Psoas muscle (tissue), 8 donors: Measurements from ENCODE around the gene ZNF783. TPM values are rescaled to one million over a fixed set of nuclear protein-coding genes. Genes with fewer than 3 reads are reported as not detected.

Experiments used
- ATAC-seq, 4 donors: fragments of 200-7000 bp; cut with Tn5 transposase; one replicate each; pipeline ENCODE4 v1.9.1; 2020; ENCODE audit warnings: moderate library complexity in 3 of 4, mild to moderate bottlenecking in 2 of 4
- DNase-seq, 2 donors: peaks; one replicate each; pipeline ENCODE4 v3.0.0-alpha.2; 2020
- H3K27ac ChIP-seq: fragments of 200-600 bp; one replicate; pipeline ENCODE4 v1.8.0; 2022
- H3K27me3 ChIP-seq, 3 donors: fragments of 200-600 bp in 1 of 3; one replicate each; pipeline versions ENCODE4 v1.6.1 to v1.8.0; 2013 to 2022; ENCODE audit warnings: low read length in 2 of 3, mild to moderate bottlenecking in 2 of 3, moderate library complexity in 1 of 3; ENCODE audit not compliant: insufficient read depth in 3 of 3
- H3K36me3 ChIP-seq, 2 donors: fragments of 200-600 bp in 1 of 2; one replicate each; pipeline versions ENCODE4 v1.6.1 to v1.8.0; 2013 to 2022; ENCODE audit warnings: low read depth in 1 of 2, mild to moderate bottlenecking in 1 of 2, moderate library complexity in 1 of 2; ENCODE audit not compliant: insufficient read depth in 1 of 2
- H3K4me1 ChIP-seq: fragments of 200-600 bp; one replicate; pipeline ENCODE4 v1.8.0; 2022
- H3K4me3 ChIP-seq: fragments of 200-600 bp; one replicate; pipeline ENCODE4 v1.8.0; 2022; ENCODE audit warnings: mild to moderate bottlenecking
- H3K9me3 ChIP-seq: fragments of 200-600 bp; one replicate; pipeline ENCODE4 v1.8.0; 2022
- WGBS, 3 donors: extraction: QIAGEN DNeasy Blood & Tissue Kit; methylation state at CpG; one replicate each; pipeline versions ENCODE4 v1.1.6 to v1.1.7; 2013; 5-methylcytosine and 5-hydroxymethylcytosine counted together
- intact Hi-C, 2 donors: fragments of 100-400 bp; cut with DNase I; formaldehyde crosslinking; loops; one replicate each; pipeline versions ENCODE4 v1.11.0 to v1.14.2; 2022
- polyA plus RNA-seq, 3 donors: library from polyadenylated mRNA; stranded (reverse); fragments of 200-250 nt; gene quantifications; one replicate each; pipeline ENCODE4 v1.2.3, GENCODE V29; 2013
- total RNA-seq, 4 donors: library from RNA; stranded (reverse); fragmentation: NEBNext Ultra II Directional in 2 of 4; extraction: Animal tissue kit (Norgen Biotek cat#: 25700) in 2 of 4; gene quantifications; one replicate each; pipeline versions ENCODE4 v1.2.1 to v1.2.4, GENCODE V29; 2021 to 2023
- TF ChIP-seq, protein P1 (sequence below): fragments of 200-600 bp; IDR thresholded peaks from one replicate; pipeline ENCODE4 v1.8.0; 2022; ENCODE audit warnings: antibody characterized with exemption
- donor health status: healthy with polysubstance abuse.
- donor health status: DM: no; HTN: no; CAD: no; lungs with moderate emphysema.
- donor health status: Bipolar disorder and iron deficiency.
- donor health status: healthy.
- donor health status: DM: yes; HTN: yes; CAD: no.
- donor health status: DM: no; HTN: no; CAD: no.
- donor health status: DM: no; HTN: no; CAD: no.
- donor health status: DM: yes; HTN: yes; CAD: no.

The ZNF783 gene
- total and polyA plus RNA-seq, 7 donors = 4.2 to 11.1 (median 6.3) TPM

DNA sequence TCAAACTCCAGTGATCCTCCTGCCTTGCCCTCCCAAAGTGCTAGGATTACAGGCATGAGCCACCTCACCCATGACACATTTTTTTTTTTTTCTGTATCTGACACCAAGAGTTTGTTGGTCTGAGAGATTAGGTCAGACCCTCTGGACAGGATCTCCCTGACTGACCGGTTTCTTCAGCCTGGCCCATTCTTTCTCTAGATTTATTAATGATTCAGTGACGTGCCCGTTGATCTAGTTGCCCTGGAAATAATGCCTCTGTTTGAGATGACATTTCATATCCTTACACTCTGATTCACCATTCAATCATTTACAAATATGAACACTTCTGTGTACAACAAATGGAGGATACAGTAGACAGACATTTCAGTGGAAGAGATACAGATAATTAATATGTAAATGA is 23.9 kb upstream of the ZNF783 start:
- 77 to 82% (median 78%) methylated on average over 3 of the region's 3 CpGs for WGBS, 3 donors
- DNase-seq = no peak
- H3K27ac ChIP-seq = no peak overlapping the region
- peaks cover 0 to 2% (median 0%) of the 10 kb centered on the region in 3 donors for H3K27me3 ChIP-seq
- ATAC-seq = no peak
- no peak overlapping the region for H3K4me3 ChIP-seq
- TF ChIP-seq, protein P1, sequence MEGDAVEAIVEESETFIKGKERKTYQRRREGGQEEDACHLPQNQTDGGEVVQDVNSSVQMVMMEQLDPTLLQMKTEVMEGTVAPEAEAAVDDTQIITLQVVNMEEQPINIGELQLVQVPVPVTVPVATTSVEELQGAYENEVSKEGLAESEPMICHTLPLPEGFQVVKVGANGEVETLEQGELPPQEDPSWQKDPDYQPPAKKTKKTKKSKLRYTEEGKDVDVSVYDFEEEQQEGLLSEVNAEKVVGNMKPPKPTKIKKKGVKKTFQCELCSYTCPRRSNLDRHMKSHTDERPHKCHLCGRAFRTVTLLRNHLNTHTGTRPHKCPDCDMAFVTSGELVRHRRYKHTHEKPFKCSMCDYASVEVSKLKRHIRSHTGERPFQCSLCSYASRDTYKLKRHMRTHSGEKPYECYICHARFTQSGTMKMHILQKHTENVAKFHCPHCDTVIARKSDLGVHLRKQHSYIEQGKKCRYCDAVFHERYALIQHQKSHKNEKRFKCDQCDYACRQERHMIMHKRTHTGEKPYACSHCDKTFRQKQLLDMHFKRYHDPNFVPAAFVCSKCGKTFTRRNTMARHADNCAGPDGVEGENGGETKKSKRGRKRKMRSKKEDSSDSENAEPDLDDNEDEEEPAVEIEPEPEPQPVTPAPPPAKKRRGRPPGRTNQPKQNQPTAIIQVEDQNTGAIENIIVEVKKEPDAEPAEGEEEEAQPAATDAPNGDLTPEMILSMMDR = no peak
- intact Hi-C loops = loop anchor here (5.0 to 10.0 kb wide), 2 partner anchors 41 to 83 kb away; partner anchors contain the start of gene ZNF282 (in 2 of the 2)
- no peaks in the 10 kb centered on the region for H3K36me3 ChIP-seq
- H3K4me1 ChIP-seq = peaks cover 12% of the 10 kb centered on the region
- peaks cover 3% of the 10 kb centered on the region for H3K9me3 ChIP-seq

DNA sequence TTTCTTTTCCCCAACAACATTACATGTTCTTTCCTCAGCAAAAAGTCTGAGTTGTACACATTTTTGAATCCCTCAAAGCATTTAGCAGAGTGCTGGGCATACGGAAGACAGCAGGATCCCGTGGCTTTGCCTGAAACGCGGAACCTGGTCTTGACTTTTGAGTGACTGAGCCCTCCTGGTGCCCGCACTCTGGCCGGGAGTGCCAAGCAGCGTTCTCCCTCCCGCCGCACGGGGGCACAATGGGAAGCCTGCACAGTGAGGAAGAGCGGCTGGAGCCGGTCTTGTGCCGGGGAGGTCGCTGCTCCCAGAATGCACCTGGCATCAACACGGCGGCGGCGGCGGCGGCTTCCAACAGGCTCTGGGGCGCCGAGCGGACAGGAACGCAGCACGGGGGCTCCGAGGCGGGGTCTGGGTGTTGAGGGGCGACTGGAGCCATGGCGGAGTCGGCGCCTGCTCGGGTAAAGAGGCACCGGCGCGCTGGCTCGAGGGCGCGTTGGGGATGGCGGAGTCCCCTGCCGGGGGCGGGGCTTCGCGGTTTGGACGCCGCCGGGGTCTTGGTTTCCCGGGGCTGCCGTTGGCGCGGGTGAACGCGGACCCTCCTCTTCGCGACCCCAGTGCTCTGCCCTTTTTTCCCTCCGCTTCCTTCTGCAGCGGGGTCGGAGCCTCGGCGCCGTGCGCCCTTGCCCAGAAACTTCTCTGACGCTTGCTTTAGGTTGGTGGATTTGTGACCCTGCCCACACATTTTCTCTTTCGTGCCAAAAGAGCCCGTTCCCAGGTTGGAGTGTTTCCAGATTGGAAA is 22.5 kb upstream of the ZNF783 start, which contains the start of gene ZNF212:
Gene ZNF212, plus strand, starts transcription at position 307 of the 799 bp plus-strand sequence. Its CDS starts 128 bp downstream, at position 435.
- WGBS, 3 donors = 1% methylated on average over 55 to 64 of the region's 64 CpGs
- DNase-seq (peak; percentile 92 to 95), ATAC-seq (peak; percentile 100)
- peak within 1 kb of the TSS; percentile 94 for H3K4me3 ChIP-seq
- peaks cover 0 to 2% (median 0%) of the 10 kb centered on the region in 3 donors for H3K27me3 ChIP-seq
- peak within 1 kb of the TSS; percentile 83 for H3K27ac ChIP-seq
- TF ChIP-seq, protein P1 = peak; percentile 74
- H3K4me1 ChIP-seq = peaks cover 15% of the 10 kb centered on the region
- no peaks in the 10 kb centered on the region for H3K36me3 ChIP-seq
- intact Hi-C loops = loop anchor here (5.0 to 10.0 kb wide), 2 partner anchors 42 to 85 kb away; partner anchors contain the start of gene ZNF282 (in 2 of the 2)
- H3K9me3 ChIP-seq = peaks cover 5% of the 10 kb centered on the region

DNA sequence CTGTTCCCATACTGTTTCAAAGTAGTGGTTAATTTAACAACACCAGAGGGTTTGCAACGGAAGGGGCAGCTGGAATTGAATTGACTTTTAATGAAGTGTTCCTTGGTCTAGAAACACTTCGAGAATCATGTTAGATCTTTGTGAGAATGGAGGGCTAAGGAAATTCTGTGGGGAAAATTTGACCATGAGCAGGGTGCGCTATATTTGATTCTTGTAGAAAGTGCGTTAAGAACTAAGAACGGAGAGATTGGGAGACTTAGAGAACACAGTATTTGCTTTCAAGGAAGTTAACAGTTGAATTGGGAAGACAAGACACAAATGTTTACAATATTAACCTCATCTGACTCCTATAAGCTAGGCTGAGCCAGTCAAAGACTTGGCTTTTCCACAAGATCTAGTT is 21.4 kb upstream of the ZNF783 start:
- H3K4me3 ChIP-seq = peak overlapping the region; percentile 94
- peaks cover 15% of the 10 kb centered on the region for H3K4me1 ChIP-seq
- DNase-seq (no peak), ATAC-seq (no peak)
- H3K36me3 ChIP-seq = no peaks in the 10 kb centered on the region
- peaks cover 0 to 2% (median 0%) of the 10 kb centered on the region in 3 donors for H3K27me3 ChIP-seq
- intact Hi-C loops = no loop called here
- peaks cover 5% of the 10 kb centered on the region for H3K9me3 ChIP-seq
- TF ChIP-seq, protein P1 = no peak
- WGBS, 3 donors = 69 to 77% (median 73%) methylated on average over 5 of the region's 5 CpGs
- H3K27ac ChIP-seq = no peak overlapping the region

DNA sequence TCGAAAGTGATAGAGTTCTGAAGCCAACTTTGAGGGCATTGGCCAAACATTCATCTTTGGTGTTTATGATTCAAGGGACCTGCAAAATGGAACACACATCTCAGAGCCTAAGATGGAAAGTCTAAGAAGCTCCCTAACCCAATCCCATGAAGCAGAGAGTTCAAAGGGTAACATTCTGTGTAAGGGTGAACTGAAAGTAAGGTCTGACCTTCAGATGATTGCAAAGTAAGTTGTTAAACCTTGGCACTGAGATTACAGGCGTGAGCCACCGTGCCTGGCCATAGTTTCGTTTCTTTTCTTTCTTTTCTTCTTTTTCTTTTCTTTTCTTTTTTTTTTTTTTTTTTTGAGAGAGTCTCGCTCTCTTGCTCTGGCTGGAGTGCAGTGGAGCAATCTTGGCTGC is 20.3 kb upstream of the ZNF783 start:
- no peak for DNase-seq
- H3K27me3 ChIP-seq = peaks cover 0 to 2% (median 0%) of the 10 kb centered on the region in 3 donors
- no peak overlapping the region for H3K27ac ChIP-seq
- H3K9me3 ChIP-seq = peaks cover 5% of the 10 kb centered on the region
- no peak overlapping the region for H3K4me3 ChIP-seq
- peaks cover 15% of the 10 kb centered on the region for H3K4me1 ChIP-seq
- intact Hi-C loops = no loop called here
- WGBS, 3 donors = 98 to 100% (median 99%) methylated on average over 5 of the region's 5 CpGs
- no peak for ATAC-seq
- TF ChIP-seq, protein P1 = no peak
- H3K36me3 ChIP-seq = no peaks in the 10 kb centered on the region
